Measurements from ENCODE around the gene DGCR8.

Gene DGCR8

GRCh38 chr22:20109411-20110358 is 29.6 kb downstream of the DGCR8 start:
- DNase-seq (ENCODE audit: low read depth), result no peak

- no peak for DNase-seq (ENCODE audit: low read depth)
Measured at GRCh38 chr22:20110359-20110985, 30.4 kb downstream of the DGCR8 start.

GRCh38 chr22:20111045-20111688 is 31.1 kb downstream of the DGCR8 start:
- no peak for DNase-seq (ENCODE audit: low read depth)

GRCh38 chr22:20111689-20112622 is 31.9 kb downstream of the DGCR8 start:
- no peak for DNase-seq (ENCODE audit: low read depth)

GRCh38 chr22:20112623-20113511 is 32.8 kb downstream of the DGCR8 start:
- DNase-seq (ENCODE audit: low read depth), result no peak

GRCh38 chr22:20113551-20114310 is 33.7 kb downstream of the DGCR8 start:
- DNase-seq (ENCODE audit: low read depth), result no peak

- no peak for DNase-seq (ENCODE audit: low read depth)
Measured at GRCh38 chr22:20114506-20115475, 34.8 kb downstream of the DGCR8 start.

GRCh38 chr22:20115691-20116375 is 35.8 kb downstream of the DGCR8 start, which contains the start of gene RANBP1:
TSS of gene RANBP1 (plus strand) at chr22:20116104. CDS start at chr22:20116185, 81 bp downstream.
- no peak for DNase-seq (ENCODE audit: low read depth)

- DNase-seq (ENCODE audit: low read depth), result no peak
Measured at GRCh38 chr22:20116376-20116950, 36.4 kb downstream of the DGCR8 start.

- DNase-seq (ENCODE audit: low read depth), result peak; percentile 94
Measured at GRCh38 chr22:20116951-20117632, 37.1 kb downstream of the DGCR8 start, which contains the start of gene TRMT2A. TSS of gene TRMT2A (minus strand) at chr22:20117226. CDS start at chr22:20116906, 320 bp downstream.

- no peak for DNase-seq (ENCODE audit: low read depth)
Measured at GRCh38 chr22:20117633-20118299, 37.7 kb downstream of the DGCR8 start.

GRCh38 chr22:20118300-20119020 is 38.4 kb downstream of the DGCR8 start:
- DNase-seq (ENCODE audit: low read depth), result no peak

GRCh38 chr22:20121856-20122415 is 41.9 kb downstream of the DGCR8 start:
- DNase-seq (ENCODE audit: low read depth), result no peak

- DNase-seq (ENCODE audit: low read depth), result no peak
Measured at GRCh38 chr22:20123366-20124082, 43.5 kb downstream of the DGCR8 start.
